HG02840 (cell line): ENCODE results near the gene POF1B.
"Not testable (repeated sequence)": the region's sequence is repeated elsewhere in the genome, so short reads cannot be mapped to it uniquely, and the experiment has no call there.

Source experiments
- ATAC-seq: cut with Tn5 transposase; IDR thresholded peaks from one replicate; pipeline ENCODE4 v1.9.1; 2021; ENCODE audit warnings: mild to moderate bottlenecking, moderate library complexity, moderate number of reproducible peaks; ENCODE audit not compliant: unreplicated experiment, low FRiP score

Gene POF1B, protein sequence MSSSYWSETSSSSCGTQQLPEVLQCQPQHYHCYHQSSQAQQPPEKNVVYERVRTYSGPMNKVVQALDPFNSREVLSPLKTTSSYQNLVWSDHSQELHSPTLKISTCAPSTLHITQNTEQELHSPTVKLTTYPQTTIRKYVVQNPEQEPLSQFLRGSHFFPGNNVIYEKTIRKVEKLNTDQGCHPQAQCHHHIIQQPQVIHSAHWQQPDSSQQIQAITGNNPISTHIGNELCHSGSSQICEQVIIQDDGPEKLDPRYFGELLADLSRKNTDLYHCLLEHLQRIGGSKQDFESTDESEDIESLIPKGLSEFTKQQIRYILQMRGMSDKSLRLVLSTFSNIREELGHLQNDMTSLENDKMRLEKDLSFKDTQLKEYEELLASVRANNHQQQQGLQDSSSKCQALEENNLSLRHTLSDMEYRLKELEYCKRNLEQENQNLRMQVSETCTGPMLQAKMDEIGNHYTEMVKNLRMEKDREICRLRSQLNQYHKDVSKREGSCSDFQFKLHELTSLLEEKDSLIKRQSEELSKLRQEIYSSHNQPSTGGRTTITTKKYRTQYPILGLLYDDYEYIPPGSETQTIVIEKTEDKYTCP

DNA sequence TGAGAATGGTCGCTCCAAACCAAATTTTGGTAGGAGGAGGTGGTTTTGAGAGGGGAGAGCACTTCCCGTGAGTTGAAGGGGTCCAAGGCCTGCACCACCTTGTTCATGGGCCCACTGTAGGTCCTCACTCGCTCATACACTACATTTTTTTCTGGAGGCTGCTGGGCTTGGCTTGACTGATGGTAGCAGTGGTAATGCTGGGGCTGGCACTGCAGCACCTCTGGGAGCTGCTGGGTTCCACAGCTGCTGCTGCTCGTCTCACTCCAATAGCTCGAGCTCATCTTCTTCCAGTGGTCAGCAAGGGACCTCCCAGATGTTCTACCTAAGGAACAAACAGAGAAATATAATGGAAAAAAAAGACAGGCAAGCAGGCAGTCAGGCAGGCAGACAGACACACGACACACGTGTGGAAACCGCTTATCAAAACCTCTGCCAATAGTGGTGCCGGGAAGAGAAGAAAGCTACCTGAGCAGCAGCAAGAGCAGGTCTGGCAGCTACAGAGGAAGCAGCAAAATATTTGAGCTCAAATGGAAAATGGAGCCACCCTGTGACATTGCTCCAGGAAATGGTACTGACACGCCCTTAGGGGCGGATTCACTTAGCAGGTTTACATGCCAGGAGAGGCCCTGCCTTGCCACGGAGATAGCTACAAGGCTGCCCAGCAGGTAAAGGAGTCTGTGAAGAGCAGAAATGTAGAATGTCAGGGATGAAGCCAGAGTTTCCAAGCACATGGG lies at the start of gene POF1B:
TSS of gene POF1B (minus strand) at position 492 of the 734 bp plus-strand sequence. CDS start at position 281, 211 bp downstream.
- no peak for ATAC-seq

DNA sequence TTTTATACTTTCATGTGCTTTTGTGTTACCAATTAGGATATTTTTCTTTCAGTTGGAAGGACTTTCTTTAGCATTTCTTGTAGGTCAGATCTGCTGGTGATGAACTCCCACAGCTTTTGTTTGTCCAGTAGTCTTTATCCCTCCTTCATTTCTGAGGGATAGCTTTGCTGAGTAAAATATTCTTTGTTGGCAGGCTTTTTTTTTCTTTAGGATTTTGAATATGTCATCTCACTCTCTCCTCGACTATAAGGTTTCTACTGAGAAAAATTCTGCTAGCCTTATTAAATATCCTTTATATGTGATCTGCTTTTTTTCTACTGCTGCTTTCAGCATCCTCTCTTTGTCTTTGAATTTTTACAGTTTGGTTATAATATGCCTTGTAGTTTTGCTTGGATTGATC lies 49.6 kb upstream of the POF1B start:
- no peak for ATAC-seq

DNA sequence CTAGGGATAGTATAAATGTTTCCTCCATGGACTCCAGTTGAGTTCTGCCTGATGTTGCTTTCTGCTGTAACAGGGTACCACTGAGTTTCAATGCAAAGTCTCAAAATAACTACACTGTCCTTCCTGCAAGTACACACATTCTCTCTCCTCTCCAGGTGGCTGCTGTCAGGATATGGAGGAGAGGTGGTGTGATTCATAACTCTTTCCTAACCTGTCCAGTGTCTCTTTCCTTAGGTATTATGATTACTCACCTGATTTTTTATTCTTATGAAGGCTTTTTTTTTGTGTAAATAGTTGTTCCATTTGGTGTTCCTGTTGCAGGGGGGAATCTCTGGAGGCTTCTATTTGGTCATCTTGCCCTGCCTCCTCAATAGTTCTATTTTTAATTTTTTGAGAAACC lies 39.8 kb upstream of the POF1B start:
- no peak for ATAC-seq

DNA sequence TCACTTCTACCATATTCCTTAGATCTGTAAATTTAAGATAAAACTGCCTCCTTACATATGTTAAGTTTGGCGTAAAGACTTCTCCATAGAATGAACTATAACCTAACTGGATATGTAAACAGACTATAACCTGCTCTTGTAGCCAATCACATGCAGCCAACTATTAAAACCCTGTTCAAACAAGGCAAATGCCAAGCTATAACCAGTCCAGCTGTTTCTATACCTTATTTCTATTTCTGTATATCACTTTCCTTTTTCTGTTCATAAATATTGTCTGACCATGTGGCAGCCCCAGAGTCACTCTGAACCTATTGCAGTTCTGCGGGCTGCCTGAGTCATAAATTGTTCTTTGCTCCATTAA lies 12.4 kb upstream of the POF1B start:
- ATAC-seq = no peak

DNA sequence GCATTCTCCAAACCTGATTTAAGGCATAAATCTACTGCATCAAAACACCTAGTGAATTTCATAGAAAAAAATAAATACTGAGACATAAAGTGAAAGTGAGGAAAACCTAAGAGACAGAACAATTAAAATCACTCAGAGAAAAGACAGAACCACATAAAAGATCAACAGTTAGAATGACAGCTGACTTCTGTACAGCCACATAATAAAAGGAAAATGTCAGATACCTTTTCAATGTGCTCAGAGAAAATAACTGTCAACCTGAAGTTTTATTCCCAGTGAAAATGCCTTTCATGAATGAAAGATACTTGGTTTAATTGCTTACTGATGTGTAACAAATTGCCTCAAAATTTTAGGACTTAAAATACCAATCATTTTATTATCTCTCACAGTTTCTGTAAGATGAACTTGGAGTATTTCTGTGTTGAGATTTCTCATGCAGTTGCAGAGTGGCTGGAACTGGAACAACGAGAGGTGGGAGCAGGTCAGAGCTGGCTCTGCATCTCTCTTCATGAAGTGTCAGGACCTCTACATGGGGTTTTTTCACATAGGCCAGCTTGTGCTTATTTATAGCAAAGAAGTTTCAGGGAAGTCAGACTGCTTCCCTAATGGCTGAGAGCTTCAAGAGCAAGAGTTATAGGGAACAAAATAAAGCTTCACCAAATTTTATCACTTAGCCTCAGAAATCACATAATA lies 11.9 kb upstream of the POF1B start:
- ATAC-seq = no peak

DNA sequence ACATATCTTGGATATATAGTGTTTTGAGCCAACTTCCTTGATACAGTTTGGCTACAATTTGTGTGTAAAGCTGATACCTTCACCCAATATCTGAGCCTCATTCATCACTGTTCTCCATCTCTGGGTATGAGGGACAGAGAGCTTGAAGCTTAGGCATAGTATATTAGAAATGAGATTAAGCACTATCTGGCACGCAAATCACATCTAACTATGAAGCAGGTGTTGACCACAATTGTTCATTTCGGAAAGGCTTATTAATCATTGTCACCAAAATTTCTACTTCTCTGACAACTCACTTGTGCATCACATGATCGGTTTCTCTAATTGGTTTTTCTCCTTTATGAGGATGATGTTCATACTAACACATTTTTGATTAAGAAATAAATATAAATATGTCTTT lies 2.1 kb upstream of the POF1B start:
- ATAC-seq = no peak

DNA sequence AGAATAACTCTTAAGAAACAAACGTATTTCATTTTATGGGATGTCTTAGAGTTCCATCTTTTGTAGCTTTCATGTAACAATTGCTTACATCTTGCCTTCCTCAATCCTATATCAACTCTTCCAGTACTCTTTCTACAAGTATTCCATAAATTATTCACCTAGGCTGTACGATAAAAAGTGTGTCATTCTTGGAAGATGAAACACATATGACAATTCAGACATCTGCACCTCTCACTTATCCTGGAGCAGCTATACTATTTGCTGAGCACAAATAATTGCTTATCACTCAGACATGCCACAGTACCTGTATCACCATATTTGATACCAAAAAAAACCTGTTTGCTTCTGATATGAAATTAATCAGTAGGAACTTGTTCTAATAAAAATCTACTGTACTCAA lies 1.0 kb downstream of the POF1B start:
- no peak for ATAC-seq

DNA sequence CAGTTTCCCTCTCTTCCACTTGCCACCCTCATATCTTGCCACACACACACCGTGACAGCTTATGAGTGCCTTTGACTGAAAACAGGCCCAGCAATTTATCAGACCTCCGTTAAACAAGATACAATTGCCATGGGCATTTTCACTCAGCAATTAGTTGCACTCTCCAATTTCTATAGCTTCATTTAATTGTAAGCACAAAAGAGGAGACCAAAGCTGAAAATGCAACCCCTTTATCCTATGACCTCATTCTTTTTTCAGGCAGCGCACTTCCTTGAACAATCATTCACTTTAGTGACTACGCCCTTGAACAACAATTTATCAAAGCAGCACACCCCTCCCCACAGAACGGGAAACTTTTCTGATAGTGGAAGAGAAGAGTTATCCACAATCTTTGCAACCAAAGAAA lies 4.1 kb downstream of the POF1B start:
- no peak for ATAC-seq

DNA sequence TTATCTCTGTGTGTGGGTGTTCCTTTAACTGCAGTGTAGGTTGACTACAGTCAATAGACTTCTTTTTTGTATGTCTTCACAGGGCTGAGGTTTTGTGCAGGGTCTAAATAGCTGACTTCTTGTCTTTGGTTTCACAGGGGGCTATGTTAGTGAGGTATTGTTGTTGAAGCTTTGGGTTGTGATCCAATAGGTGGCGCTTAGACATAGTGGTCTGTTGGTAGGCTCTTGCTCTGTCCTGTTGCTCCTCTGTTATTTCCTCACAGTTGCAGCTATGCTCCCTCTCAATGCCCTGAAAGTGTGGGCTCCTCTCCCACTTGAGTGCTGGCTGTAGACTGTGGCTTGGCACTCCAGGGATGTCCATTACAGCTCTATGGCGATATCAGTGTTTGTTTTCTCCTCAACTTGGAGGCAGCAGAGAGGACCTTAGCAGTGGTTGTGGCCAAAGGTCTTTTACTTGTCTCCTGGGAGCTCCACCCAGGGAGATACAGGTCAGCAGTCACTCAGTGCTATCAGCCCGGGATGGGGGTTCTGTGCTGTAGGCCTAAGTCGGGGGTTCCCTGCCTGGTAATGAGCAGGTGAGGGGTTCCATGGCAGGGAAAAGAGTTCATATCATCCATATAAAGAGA lies 14.0 kb downstream of the POF1B start:
- no peak for ATAC-seq

DNA sequence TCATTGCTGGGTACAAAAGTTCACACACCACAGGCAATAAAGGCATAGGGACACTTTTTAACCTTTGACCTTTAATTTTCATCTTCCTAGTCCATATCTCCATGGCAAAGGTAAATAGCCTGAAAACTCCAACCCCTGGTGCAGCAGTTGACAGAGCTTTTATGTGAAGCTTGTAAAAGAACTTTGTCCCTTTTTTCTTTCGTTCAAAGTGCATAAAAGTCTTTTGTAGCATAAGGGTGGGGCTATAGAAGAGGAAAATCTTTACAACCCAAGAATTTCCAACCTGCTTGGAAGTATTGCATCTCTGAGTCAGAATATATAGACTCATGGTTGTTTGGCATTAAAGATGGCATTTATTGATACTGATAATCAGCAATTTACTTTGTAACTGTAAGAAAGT lies 20.4 kb downstream of the POF1B start:
- no peak for ATAC-seq

DNA sequence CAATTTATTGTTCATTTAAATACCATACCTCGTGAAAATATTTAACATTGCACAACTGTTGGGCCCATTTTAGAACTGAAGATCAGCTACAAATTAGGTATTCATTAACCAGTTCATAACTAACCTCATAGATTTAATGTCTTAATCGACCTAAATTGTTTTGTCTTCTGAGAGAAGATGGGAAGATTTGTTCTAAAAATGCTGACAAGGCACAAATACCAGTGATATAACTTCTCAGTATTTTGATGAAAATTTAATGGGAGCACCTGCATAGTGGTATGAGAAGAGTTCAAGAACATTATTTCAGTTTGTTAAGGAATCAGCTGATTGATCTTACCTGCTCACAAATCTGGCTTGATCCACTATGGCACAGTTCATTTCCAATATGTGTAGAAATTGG lies 33.9 kb downstream of the POF1B start:
- ATAC-seq = no peak

DNA sequence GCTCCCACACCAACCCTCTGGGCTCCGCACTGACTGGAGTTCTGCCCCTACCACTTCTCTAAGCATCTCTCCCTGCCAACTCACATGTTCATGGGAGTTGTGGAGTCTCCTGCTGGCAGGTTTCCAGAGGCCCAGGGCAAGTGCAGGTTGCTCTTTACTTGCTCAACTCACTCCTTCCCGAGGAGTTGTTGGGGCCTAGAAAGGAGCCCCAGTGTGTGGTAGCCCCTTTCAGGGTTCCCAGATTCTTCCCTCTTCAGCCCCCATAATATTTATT lies 52.5 kb downstream of the POF1B start:
- no peak for ATAC-seq

DNA sequence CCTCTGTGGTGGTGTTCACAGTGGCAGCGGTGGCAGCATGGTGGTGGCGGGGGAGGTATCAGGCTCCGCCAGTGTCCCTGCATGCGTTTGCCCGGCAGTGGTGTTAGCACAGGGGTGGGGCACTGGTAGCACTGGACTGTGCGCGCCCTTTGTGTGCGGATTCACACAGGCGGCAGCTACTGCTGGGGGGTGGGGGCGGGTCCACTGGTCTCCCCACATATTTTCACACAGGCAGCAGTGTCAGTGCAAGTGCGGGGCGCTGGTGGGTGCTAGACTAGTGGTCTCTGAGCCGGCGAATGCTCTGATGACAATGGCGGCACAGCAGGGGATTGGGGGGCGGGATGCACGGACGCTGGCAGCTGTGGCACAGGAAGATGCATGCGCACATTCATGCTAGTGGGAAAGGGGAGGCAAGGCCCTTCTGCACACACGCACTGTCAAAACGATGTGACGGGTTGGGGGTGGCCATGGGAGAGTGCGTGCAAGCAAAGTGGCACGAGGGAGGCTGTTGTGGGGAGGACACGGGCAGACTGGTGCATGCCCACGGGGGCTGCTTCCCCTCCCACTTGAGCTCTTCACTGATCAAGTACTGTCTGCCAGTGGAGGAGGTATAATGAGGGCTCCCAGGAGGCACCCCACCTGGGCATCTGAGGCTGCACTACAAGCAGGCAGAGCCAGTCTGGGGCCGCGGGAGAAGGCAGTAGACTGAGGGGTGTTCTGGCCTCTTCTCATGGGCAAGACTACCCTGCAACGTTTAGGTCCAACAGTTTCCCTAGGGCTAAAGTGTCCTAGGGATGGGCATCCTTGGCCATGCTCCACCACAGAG lies 53.0 kb downstream of the POF1B start:
- no peak for ATAC-seq

DNA sequence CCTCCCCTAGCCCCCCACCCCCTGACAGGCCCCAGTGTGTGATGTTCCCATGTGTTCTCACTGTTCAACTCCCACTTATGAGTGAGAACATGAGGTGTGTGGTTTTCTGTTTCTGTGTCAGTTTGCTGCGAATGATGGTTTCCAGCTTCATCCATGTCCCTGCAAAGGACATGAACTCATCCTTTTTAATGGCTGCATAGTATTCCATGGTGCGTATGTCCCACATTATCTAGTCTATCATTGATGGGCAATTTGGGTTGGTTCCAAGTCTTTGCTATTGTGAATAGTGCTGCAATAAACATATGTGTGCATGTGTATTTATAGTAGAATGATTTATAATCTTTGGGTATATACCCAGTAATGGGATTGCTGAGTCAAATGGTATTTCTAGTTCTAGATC lies 68.1 kb downstream of the POF1B start:
- ATAC-seq = not testable (repeated sequence)

DNA sequence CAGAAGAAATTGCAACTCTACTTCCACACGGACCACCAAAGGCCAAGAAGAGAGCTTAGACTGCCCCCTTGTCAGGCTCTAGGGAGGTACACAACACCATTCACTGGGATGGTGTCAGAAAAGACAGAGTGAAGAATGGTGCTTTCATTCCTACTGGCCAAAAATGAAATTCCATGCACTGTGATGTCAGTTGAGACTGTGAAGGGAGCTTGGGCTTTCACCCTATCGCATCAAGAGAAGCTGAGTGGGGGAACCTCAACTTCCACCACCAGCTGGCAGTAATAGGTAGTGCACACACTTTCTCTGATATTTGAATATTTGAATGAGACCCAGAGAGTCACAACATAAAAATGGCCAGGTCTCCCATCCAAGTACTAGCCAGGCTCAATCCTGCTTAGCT lies 69.7 kb downstream of the POF1B start:
- ATAC-seq = no peak

DNA sequence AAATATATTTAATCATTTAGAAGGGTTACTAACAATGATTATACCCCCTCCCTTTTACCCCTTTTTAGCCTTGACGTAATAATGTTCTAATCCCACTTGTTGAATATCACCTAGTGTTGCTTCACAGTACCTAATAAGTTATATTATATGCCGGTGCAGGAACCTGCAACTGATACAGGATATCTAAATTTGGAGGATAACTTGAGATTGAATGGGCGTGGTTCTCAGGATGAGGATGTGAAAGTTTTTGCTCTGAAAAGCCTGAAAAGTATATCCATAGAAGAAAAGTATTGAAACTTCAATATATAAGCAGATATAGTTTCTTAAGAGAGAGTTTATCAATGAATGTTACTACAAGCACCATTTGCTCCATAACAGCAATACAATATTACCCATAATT lies 75.9 kb downstream of the POF1B start:
- no peak for ATAC-seq

DNA sequence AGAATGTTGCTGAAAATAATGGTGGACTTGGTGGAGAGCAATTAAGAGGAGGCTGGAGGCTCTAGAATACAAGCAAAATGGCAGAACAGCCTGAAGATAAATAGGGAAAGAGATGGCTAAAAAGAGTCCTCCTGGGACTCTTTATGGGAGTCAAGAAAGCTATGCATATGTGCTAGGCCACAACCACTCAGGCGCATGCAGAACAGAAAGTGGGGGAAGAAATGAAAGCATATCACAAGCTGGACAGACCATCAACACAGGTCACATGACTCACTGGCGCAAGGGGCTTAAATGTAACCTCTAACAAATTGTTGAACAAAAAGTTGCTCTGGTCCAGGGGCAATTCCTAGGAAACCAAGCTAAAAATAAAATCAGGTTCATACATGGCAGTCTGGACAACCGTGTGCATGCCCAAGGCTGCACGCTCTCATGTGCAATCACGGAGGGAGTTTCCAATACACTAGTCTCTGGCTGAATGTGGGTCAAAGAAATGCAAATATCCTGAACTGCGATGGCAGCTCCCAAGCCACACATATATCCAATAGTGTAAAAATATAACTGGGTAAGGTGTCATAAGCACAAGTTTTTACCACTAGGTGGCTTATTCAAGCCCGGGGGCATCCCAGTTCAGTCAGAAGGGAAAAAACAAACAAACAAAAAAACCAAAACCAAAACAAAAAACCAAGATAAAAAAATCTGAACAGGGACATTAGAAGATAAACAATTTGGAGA lies 90.3 kb downstream of the POF1B start:
- ATAC-seq = no peak

DNA sequence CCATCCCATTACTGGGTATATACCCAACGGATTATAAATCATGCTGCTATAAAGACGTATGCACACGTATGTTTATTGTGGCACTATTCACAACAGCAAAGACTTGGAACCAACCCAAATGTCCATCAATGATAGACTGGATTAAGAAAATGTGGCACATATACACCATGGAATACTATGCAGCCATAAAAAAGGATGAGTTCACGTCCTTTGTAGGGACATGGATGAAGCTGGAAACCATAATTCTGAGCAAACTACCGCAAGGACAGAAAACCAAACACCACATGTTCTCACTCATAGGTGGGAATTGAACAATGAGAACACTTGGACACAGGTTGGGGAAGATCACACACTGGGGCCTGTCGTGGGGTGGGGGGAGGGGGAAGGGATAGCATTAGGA lies 94.2 kb downstream of the POF1B start:
- not testable (repeated sequence) for ATAC-seq

DNA sequence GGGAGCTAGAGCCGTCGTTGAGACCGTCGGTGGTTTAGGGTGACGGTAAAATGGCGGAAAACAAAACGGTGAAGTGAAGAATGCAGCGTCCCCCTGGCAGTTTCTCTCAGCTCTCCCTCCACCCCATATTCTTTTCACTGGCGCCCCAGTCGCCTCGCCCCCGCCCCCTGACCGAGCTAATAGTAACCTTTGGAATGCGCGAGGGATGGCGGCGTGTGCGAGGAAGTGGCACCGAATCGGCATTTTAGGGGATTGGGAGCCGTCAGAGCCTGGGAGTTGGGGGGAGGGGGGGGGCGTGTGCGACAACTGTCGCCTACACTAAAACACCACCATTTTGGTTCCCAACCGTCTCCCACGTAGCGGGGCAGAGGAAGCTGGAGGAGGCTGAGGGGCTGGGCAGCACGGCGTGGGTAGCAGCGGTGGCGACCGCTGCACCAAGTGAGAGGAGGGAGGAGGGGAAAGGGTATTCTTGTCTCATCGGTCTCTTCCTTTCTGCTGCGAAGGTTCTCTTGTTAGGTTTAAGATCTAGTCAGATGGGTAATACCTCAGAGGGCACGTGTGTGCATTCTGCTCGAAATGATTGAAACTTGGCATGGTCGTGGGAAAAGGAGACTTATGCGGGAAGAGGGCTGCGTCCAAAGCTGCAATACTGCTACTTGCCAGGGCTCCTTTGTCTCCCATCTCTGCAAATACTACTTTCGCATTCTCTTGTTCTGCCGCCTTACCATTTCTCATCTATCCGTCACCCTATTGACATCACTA lies 134.8 kb downstream of the POF1B start:
- no peak for ATAC-seq
